GM19240 (cell line): ENCODE measurements around the gene LGALS13.

Experiments used
- DNase-seq: peaks from one replicate; pipeline ENCODE4 v3.0.0; 2011; ENCODE audit warnings: low spot score; ENCODE audit not compliant: insufficient read length

LGALS13 gene, protein sequence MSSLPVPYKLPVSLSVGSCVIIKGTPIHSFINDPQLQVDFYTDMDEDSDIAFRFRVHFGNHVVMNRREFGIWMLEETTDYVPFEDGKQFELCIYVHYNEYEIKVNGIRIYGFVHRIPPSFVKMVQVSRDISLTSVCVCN

DNA sequence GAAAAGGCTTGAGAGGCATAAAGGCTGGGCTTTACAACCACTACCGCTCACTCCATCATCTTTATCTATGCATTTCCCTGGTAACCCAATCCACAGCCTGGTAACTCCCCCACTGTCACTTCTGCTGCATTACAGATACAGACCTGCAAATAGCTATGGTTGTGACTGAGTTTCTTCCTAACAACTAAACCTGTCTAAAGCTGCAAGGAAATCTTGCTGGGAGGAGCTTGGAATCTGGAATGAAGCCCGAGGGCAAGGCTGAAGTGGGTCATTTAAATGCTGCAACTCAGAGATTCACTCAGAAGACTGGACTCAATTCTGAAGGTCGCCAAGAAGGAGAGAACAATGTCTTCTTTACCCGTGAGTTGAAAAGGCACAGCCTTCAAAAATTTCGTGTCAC is at the start of gene LGALS13:
Gene LGALS13 (plus strand): TSS at position 301 of the 400 bp plus-strand sequence. CDS start 45 bp downstream, at position 346.
- no peak for DNase-seq

DNA sequence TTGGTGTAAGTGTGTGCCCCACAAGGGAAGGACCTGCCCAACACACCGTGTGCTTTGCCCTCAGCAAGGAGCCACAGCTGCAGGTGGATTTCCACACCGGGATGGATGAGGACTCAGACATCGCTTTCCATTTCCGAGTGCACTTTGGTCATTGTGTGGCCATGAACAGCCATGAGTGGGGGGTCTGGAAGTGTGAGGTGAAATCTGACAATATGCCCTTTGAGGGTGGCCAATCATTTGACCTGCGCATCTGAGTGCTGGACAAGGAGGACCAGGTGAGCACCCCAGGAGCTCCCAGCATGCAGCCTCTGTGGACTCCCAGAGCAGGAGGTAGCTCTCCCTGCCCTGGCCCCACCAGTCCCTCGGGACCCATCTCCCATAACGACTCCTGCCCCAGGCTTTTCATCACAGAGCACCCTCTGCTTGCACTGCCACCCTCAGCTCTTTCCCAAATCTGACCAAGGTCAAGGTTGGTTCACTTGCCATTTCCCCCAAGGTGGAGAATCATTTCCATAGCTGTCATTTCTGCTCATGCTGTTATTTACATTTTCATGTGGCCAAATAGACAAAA is 49.2 kb upstream of the LGALS13 start:
- no peak for DNase-seq

DNA sequence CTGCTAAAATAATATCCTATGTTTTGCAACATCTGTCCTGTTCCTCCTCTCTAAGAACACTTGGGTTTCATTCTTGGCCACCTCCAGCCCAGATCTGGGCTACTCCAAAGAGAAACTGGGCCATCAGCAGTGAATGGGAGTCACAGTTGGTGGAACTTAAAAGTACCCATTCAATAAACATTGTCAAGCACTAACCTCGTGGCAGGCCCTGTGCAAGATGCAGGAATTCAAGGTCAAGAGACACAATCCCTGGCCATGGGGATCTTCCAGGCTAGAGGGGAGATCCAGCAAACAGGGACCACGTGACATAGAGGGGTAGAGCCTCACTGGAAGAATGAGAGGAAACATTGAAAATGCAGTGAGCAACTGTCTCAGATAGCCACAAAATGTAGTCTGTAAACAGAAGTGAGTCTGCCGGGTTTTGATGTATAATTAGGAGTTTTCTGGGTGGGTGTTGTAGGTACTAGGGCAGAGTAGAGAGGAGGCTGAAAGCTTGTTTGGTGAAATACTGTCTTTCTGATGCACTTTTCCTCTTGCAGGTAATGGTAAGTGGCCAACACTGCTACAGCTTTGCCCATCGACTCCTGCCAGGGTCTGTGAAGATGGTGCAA is 47.5 kb upstream of the LGALS13 start:
- no peak for DNase-seq

DNA sequence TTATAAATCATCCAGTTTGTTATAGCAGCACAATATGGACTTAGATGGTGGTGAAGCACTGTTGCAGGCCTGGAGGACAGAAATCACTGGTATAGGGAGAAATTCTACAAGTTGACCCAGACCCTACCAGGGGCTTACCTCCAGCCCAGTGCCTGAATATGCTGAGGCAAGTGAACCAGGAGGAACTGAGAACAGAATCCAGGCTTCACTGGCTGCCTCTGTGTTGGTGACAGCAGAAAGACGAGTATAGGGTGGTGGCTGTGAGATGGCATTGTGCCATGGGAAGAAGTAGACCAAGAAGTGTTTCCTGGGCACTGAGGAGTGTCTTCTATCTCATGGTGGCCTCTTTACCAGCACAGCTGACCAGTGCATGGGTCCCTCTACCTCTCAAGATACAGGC is 46.4 kb upstream of the LGALS13 start:
- no peak for DNase-seq

DNA sequence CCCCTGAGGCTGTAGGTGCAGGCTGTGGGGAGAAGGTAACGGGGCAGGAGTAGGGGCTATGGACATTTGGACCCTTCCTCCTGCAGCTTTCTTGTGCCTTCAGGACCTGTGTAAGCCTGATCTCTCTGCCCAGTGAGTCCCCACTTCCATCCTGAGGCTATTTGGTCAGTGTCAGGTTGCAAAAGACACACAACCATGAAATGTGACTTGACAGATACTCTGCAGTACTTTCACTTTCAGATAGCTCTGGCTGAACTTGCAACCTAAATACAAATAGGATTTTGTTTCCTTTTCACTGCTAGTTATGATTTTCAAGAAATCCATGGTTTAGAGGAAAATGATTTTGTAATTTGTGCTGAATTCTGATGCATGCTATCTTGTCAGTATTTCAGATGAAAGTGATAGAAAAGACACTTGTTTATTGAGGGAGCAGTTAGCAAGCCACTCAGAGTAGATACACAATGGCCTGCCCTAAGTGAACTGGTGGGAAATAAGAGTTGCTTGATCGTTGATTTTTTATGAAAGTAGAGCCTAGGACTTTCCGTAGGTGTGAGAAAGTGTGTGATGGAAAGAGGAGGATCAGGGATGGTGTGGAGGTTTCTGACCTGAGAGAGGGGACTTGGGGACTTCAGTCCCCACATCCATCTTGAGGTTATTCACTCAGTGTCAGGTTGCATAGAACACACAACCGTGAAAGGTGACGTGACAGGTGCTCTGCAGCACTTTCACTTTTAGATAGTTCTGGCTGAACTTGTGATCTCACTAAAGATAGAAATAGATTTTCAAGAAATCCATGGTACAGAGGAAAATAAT is 44.3 kb upstream of the LGALS13 start:
- peak; percentile 28 for DNase-seq

GRCh38 chr19:39558624-39559117 is 43.7 kb upstream of the LGALS13 start:
- no peak for DNase-seq

DNA sequence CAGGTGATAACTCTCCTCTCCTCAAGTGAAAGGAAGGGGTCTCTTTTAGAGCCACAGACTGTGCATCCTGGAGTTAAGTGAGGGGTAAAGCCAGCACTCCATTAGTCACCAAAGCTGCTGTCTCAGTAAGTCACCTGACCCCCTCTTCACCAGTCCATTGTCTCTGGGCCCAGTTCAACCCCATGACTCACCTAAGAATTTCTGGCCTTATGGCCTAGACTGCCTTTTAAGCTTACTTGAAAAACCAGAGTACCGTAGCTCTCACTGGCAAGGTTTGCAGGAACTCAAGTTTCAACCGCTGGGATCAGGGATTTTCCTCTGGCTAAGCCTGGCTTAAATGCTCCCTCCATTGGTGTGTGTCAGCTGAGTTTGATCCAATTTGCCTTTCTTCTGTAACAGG is 38.9 kb upstream of the LGALS13 start:
- DNase-seq: no peak

DNA sequence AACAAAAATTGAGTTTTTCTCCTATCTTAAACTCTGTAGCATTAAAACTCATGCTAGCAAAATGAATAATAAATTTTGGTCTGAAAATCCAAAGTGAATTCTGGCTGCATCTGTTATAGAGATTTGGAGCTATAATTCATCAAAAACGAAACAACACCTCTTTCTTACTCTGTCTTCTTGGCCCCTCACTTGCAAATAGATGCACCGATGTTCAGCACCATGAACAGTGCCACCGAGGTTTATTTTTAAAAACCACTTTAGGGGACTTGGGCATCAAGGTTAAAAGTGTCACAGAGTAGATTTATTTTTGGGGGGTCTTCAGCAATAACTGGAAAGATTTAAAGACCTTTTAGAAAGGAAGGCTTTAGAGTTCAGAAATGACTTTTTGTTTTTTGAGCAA is 36.3 kb upstream of the LGALS13 start:
- DNase-seq: no peak

GRCh38 chr19:39568604-39569003 is 33.7 kb upstream of the LGALS13 start:
- no peak for DNase-seq

DNA sequence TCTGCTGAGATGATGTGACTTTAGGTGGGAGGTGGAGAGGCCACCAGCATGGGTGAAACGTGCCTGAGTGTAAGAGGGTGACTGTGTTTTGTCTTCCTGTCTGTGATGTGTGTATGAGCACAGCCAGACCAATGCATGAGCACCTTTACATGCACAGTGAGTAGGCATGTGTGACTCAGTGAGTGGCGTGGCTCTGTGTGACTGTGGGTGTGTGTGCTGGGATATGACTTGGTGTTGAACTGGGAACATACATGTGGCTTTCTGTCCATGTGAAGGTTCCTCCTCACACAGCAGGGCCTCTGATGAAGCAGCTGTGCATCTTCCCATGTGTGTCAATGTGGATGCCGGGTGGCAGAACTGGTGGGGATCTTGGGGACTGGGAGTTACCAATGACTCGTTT is 19.9 kb upstream of the LGALS13 start:
- no peak for DNase-seq

DNA sequence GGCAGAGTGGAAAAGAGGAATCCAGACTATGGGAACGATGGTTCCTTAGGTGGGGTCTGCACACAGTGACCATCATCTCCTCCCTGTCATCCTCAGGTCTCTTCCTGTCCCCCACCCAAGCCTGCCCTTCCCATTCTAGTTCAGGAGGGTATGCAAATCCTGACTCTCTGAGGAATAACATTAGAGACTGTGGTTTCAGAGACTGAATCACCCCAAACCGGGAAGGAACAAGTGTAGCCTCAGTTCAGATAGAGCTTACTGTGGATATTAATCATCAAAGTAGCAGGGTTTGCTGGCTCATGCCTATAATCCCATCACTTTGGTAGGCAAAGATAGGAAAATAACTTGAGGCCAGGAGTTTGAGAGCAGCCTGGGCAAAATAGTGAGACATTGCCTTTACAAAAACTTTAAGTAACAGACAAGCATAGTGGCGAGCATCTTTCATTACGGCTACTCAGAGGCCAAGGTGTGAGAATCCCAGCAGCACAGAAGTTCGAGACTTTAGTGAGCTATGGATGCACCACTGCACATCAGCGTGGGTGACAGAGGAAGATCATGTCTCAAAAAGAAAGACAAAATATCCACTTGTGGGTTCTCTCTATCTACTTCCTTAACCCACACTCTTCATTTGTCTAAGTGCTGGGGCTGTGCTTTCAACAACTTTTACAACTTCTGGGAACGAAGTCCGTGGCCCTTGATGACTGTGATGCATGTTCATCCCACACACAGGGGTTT is 19.3 kb upstream of the LGALS13 start:
- DNase-seq: no peak

DNA sequence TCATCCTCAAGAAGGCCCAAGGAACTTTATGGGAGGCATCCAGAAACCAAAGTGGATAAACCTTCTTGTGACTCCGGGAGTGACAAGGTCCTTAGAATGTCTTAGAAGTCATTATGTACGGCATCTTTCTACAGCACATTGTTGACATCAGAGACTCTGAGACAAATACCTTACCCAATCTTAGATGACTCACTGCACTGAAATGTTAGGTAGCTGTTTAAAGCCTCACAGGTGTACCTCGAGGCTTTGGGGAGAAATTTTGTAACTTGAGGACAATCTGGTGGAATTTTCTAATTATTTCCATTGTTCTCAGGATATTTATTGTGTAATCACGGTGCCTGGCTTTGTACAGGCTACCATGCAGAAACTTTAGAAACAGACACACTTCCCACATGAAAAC is 14.8 kb upstream of the LGALS13 start:
- no peak for DNase-seq

GRCh38 chr19:39588066-39588465 is 14.3 kb upstream of the LGALS13 start:
- no peak for DNase-seq

GRCh38 chr19:39590265-39590664 is 12.1 kb upstream of the LGALS13 start:
- no peak for DNase-seq

- DNase-seq: no peak
These were observed 9.9 kb upstream of the LGALS13 start for GRCh38 chr19:39592381-39592780.

- no peak for DNase-seq
These were observed 6.4 kb upstream of the LGALS13 start for GRCh38 chr19:39595950-39596349.

DNA sequence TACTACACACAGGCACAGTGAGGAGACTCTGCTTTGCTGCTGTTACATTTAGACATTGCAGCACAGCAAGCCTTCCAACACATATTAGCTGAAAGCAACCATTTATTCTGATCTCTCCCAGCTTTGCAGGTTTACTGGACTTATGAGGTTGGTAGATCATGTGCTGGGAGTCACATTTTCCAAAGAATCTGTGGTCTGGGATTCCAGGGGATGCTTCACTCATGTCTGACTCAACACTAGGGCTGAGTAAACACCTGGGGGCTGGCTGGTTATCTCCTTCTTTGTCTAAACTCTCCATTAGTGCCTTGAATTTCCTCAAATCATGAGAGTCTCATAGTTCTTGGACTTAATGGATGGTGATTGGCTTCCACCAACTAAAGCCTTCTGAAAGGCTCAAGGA is 5.4 kb upstream of the LGALS13 start:
- DNase-seq: no peak

- DNase-seq: no peak
These were observed 3.2 kb upstream of the LGALS13 start for GRCh38 chr19:39599116-39599515.

DNA sequence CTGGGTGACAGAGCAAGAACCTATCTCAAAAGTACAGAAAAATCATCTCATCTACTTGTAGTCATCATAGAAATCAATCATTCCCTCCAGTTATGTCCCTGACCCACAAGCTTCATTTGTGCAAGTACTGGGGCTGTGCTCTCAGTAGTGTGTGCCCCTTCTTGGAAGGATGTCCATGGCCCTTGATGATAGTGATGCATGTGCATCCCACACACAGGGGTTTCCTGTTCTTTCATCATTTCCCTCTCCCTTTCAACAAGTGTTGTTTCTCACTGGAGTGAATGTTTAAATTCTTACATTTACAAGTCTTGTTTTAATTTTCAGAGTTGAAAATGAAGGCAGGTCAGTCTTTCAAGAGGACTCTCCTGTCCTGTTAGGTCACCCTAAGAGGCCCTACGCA is 1.5 kb downstream of the LGALS13 start:
- no peak for DNase-seq

- no peak for DNase-seq
These were observed 4.7 kb downstream of the LGALS13 start for GRCh38 chr19:39607021-39607420.

- no peak for DNase-seq
These were observed 5.2 kb downstream of the LGALS13 start for GRCh38 chr19:39607561-39607960.

DNA sequence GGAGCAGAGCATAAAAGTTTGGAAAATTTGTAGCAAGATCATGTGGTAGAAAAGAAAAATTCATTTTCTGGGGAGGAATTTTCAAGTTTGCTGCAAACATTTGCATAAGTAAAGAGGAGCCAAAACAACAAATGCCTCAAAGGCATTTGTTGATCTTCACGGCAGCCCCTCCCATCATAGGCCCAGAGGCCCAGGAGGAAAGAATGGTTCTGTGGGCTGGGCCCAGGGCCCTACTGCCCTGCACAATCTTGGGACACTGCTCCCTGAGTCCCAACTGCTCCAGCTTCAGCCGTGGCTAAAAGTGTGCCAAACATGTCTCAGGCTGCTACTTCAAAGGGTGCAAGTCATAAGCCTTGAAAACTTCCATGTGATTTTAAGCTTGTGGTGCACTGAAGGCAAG is 11.3 kb downstream of the LGALS13 start:
- DNase-seq: no peak
